ENCODE measurements around the gene S100A2. TPM values are rescaled to one million over a fixed set of nuclear protein-coding genes. Genes with fewer than 3 reads are reported as not detected.
A peak's percentile ranks its signal among the peaks of the same experiment; 100 is the strongest.

The S100A2 gene
- total RNA-seq, 1 experiment from 2014 or later: not detected

DNA sequence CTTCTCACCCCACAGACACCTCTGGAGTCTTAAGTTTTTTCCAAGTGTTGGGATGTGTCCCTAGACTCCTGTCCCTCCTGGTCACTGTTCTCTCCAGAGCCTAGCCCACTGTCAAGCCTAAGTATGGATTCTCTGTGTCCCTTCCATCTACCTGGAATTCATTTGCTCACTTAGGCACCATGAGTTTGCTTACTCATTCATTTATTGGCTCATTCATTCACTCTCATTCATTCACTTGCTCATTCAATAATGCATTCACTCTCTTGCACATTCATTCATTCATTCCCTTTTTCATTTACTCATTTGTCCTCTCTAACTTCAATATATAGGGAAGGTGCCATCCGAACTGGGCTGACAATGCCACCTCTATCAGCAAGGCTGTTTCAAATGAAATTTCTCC lies 45.7 kb upstream of the S100A2 start:
- no peaks in the 10 kb centered on the region for H4K20me1 ChIP-seq (ENCODE audit: insufficient read depth, low read depth, low read length)
- no peaks in the 10 kb centered on the region for H3K36me3 ChIP-seq (ENCODE audit: insufficient read depth, low read length)
- H3K9me2 ChIP-seq (replicated peaks; ENCODE audit: insufficient read depth, low read length): no peaks in the 10 kb centered on the region
- no peak overlapping the region for H3K9ac ChIP-seq (ENCODE audit: low read length)
- no peak overlapping the region for H3K4me2 ChIP-seq (ENCODE audit: low read depth, low read length, poor library complexity, severe bottlenecking)
- H2AFZ ChIP-seq (ENCODE audit: low read length): no peak overlapping the region
- H3K27me3 ChIP-seq (ENCODE audit: low read length): no peaks in the 10 kb centered on the region
- no peak overlapping the region for H3K4me3 ChIP-seq (ENCODE audit: low read length)
- H3K9me3 ChIP-seq (ENCODE audit: low read length): no peaks in the 10 kb centered on the region
- no peak overlapping the region for H3K27ac ChIP-seq (ENCODE audit: low read length)
- no peak for DNase-seq
- no peaks in the 10 kb centered on the region for H3K79me2 ChIP-seq (ENCODE audit: low read length)
- peaks cover 4% of the 10 kb centered on the region for H3K4me1 ChIP-seq (ENCODE audit: low read length)

- Histone ChIP-seq H2AFZ (ENCODE audit: low read length) (no peak overlapping the region), H3K9ac (ENCODE audit: low read length) (no peak overlapping the region)
- no peak for DNase-seq
These were observed 45.2 kb upstream of the S100A2 start for GRCh38 chr1:153610811-153611301.

GRCh38 chr1:153610334-153610733 lies 44.7 kb upstream of the S100A2 start:
- no peaks in the 10 kb centered on the region for H3K79me2 ChIP-seq (ENCODE audit: low read length)
- H3K4me1 ChIP-seq (ENCODE audit: low read length): peaks cover 4% of the 10 kb centered on the region
- H3K4me2 ChIP-seq (ENCODE audit: low read depth, low read length, poor library complexity, severe bottlenecking): no peak overlapping the region
- no peak overlapping the region for H3K9ac ChIP-seq (ENCODE audit: low read length)
- no peak overlapping the region for H3K27ac ChIP-seq (ENCODE audit: low read length)
- no peaks in the 10 kb centered on the region for H3K9me2 ChIP-seq (replicated peaks; ENCODE audit: insufficient read depth, low read length)
- H3K27me3 ChIP-seq (ENCODE audit: low read length): no peaks in the 10 kb centered on the region
- no peak for DNase-seq
- H3K4me3 ChIP-seq (ENCODE audit: low read length): no peak overlapping the region
- no peak overlapping the region for H2AFZ ChIP-seq (ENCODE audit: low read length)
- no peaks in the 10 kb centered on the region for H3K36me3 ChIP-seq (ENCODE audit: insufficient read depth, low read length)
- H3K9me3 ChIP-seq (ENCODE audit: low read length): no peaks in the 10 kb centered on the region
- no peaks in the 10 kb centered on the region for H4K20me1 ChIP-seq (ENCODE audit: insufficient read depth, low read depth, low read length)

More at GRCh38 chr1:153610811-153611301, 45.2 kb upstream of the S100A2 start:
- peaks cover 4% of the 10 kb centered on the region for H3K4me1 ChIP-seq (ENCODE audit: low read length)
- H3K9me2 ChIP-seq (replicated peaks; ENCODE audit: insufficient read depth, low read length): no peaks in the 10 kb centered on the region
- no peak overlapping the region for H3K4me2 ChIP-seq (ENCODE audit: low read depth, low read length, poor library complexity, severe bottlenecking)
- H4K20me1 ChIP-seq (ENCODE audit: insufficient read depth, low read depth, low read length): no peaks in the 10 kb centered on the region
- no peaks in the 10 kb centered on the region for H3K79me2 ChIP-seq (ENCODE audit: low read length)
- H3K36me3 ChIP-seq (ENCODE audit: insufficient read depth, low read length): no peaks in the 10 kb centered on the region
- H3K27ac ChIP-seq (ENCODE audit: low read length): no peak overlapping the region
- no peak overlapping the region for H3K4me3 ChIP-seq (ENCODE audit: low read length)
- no peaks in the 10 kb centered on the region for H3K27me3 ChIP-seq (ENCODE audit: low read length)
- H3K9me3 ChIP-seq (ENCODE audit: low read length): no peaks in the 10 kb centered on the region

DNA sequence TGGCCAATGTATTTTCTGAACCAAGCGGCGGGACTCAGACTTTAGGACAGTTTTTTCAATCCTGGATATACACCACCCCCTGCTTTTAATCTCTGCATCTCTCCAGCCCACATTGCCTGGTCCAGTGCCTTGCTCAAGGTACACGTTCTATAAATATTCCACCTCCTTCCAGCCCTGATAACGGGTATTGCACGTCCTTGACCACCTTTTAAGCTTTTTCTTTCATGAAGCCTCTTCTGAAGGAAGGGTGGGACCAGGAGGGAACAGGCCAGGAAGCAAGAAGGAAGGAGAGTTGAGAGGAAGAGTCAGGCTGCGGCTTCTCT lies 43.9 kb upstream of the S100A2 start:
- Histone ChIP-seq H3K4me1 (ENCODE audit: low read length) (peaks cover 4% of the 10 kb centered on the region), H3K36me3 (ENCODE audit: insufficient read depth, low read length) (no peaks in the 10 kb centered on the region), H3K4me2 (ENCODE audit: low read depth, low read length, poor library complexity, severe bottlenecking) (no peak overlapping the region), H3K79me2 (ENCODE audit: low read length) (no peaks in the 10 kb centered on the region), H3K27ac (ENCODE audit: low read length) (no peak overlapping the region), H4K20me1 (ENCODE audit: insufficient read depth, low read depth, low read length) (no peaks in the 10 kb centered on the region), H2AFZ (ENCODE audit: low read length) (no peak overlapping the region), H3K9me3 (ENCODE audit: low read length) (no peaks in the 10 kb centered on the region), H3K27me3 (ENCODE audit: low read length) (no peaks in the 10 kb centered on the region), H3K9me2 (replicated peaks; ENCODE audit: insufficient read depth, low read length) (no peaks in the 10 kb centered on the region), H3K4me3 (ENCODE audit: low read length) (no peak overlapping the region), H3K9ac (ENCODE audit: low read length) (no peak overlapping the region)
- DNase-seq: no peak

- H3K9me2 ChIP-seq (replicated peaks; ENCODE audit: insufficient read depth, low read length): no peaks in the 10 kb centered on the region
- no peak overlapping the region for H3K27ac ChIP-seq (ENCODE audit: low read length)
- no peaks in the 10 kb centered on the region for H4K20me1 ChIP-seq (ENCODE audit: insufficient read depth, low read depth, low read length)
- peaks cover 4% of the 10 kb centered on the region for H3K4me1 ChIP-seq (ENCODE audit: low read length)
- H3K36me3 ChIP-seq (ENCODE audit: insufficient read depth, low read length): no peaks in the 10 kb centered on the region
- H3K9me3 ChIP-seq (ENCODE audit: low read length): no peaks in the 10 kb centered on the region
- H3K4me2 ChIP-seq (ENCODE audit: low read depth, low read length, poor library complexity, severe bottlenecking): no peak overlapping the region
- H3K79me2 ChIP-seq (ENCODE audit: low read length): no peaks in the 10 kb centered on the region
- H2AFZ ChIP-seq (ENCODE audit: low read length): no peak overlapping the region
- H3K4me3 ChIP-seq (ENCODE audit: low read length): no peak overlapping the region
- no peak for DNase-seq
- no peak overlapping the region for H3K9ac ChIP-seq (ENCODE audit: low read length)
- H3K27me3 ChIP-seq (ENCODE audit: low read length): no peaks in the 10 kb centered on the region
These were observed 43.3 kb upstream of the S100A2 start for GRCh38 chr1:153608742-153609584.

DNA sequence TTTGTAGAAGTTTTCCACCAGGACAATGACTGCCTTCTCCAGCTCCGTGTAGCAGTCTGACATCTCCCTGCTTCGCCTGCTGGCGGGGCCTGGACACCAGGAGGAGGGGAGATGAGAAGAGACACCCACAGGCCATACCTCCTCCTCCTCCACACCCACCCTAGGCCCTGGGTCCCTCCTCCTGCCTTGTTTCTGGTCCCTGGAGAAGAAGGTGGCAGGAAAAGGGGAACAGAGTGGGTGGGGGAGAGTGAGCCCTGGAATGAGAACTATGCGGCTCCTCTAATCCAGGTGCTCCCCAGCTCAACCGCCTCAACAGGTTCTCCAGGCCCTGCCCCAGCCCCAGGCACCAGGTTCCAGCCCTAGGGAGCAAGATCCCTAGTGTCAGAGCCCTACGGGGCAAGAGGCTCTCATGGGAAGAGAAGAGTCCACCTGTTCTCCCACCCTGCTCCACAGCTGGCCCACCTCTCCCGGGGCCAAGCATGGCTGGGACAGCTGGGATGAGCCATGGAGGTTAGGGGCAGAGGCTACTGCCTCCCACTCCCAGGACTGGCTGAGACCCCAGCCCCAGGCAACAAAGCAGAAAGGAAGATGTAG lies 42.5 kb upstream of the S100A2 start:
- no peaks in the 10 kb centered on the region for H4K20me1 ChIP-seq (ENCODE audit: insufficient read depth, low read depth, low read length)
- no peaks in the 10 kb centered on the region for H3K36me3 ChIP-seq (ENCODE audit: insufficient read depth, low read length)
- H3K9me3 ChIP-seq (ENCODE audit: low read length): no peaks in the 10 kb centered on the region
- peaks cover 4% of the 10 kb centered on the region for H3K4me1 ChIP-seq (ENCODE audit: low read length)
- DNase-seq: no peak
- H3K9me2 ChIP-seq (replicated peaks; ENCODE audit: insufficient read depth, low read length): no peaks in the 10 kb centered on the region
- no peak overlapping the region for H2AFZ ChIP-seq (ENCODE audit: low read length)
- H3K4me3 ChIP-seq (ENCODE audit: low read length): no peak overlapping the region
- H3K9ac ChIP-seq (ENCODE audit: low read length): no peak overlapping the region
- H3K27me3 ChIP-seq (ENCODE audit: low read length): no peaks in the 10 kb centered on the region
- no peak overlapping the region for H3K4me2 ChIP-seq (ENCODE audit: low read depth, low read length, poor library complexity, severe bottlenecking)
- H3K79me2 ChIP-seq (ENCODE audit: low read length): no peaks in the 10 kb centered on the region
- H3K27ac ChIP-seq (ENCODE audit: low read length): no peak overlapping the region

DNA sequence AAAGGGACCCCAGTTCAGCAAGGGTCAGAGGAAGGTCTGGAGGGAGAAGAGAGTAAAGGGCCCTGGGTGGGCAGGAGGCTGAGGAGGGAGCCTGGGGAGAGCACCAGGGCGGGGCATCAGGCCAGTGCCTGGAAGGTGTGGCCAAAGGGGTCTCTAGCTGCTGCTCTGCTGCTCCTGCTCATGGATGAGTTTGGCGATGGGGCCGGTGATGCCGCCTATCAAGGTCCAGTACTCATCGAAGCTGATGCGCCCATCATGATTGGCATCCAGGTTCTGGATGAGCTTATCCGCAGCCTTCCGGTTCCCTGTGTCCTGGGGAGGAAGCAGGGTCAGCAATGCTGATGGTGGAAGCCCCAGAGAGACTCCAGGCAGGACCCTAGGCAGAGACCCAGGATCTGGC lies 41.7 kb upstream of the S100A2 start:
- no peak overlapping the region for H3K9ac ChIP-seq (ENCODE audit: low read length)
- H3K27ac ChIP-seq (ENCODE audit: low read length): no peak overlapping the region
- no peak for DNase-seq
- no peaks in the 10 kb centered on the region for H3K79me2 ChIP-seq (ENCODE audit: low read length)
- H3K9me2 ChIP-seq (replicated peaks; ENCODE audit: insufficient read depth, low read length): no peaks in the 10 kb centered on the region
- H3K4me3 ChIP-seq (ENCODE audit: low read length): no peak overlapping the region
- no peak overlapping the region for H2AFZ ChIP-seq (ENCODE audit: low read length)
- no peaks in the 10 kb centered on the region for H3K36me3 ChIP-seq (ENCODE audit: insufficient read depth, low read length)
- no peak overlapping the region for H3K4me2 ChIP-seq (ENCODE audit: low read depth, low read length, poor library complexity, severe bottlenecking)
- H3K27me3 ChIP-seq (ENCODE audit: low read length): no peaks in the 10 kb centered on the region
- H3K4me1 ChIP-seq (ENCODE audit: low read length): peaks cover 4% of the 10 kb centered on the region
- H3K9me3 ChIP-seq (ENCODE audit: low read length): no peaks in the 10 kb centered on the region
- no peaks in the 10 kb centered on the region for H4K20me1 ChIP-seq (ENCODE audit: insufficient read depth, low read depth, low read length)

DNA sequence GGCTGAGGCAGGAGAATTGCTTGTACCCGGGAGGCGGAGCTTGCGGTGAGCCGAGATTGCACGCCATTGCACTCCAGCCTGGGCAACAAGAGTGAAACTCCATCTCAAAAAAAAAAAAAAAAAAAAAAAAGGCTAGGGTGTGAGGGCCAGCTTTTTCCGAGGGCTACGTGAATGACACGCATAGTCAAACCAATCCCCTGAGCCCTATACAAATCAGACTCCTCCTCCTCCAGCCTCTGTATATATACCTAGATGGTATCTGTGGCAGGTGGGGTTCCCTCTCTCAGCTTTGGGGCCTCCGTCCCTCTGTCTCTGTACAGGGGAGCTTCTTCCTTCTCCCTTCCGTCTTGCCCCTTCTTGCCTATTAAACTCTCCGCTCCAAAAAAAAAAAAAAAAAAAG lies 40.5 kb upstream of the S100A2 start:
- Histone ChIP-seq H3K27ac (ENCODE audit: low read length) (no peak overlapping the region), H3K9me2 (replicated peaks; ENCODE audit: insufficient read depth, low read length) (no peaks in the 10 kb centered on the region), H3K27me3 (ENCODE audit: low read length) (no peaks in the 10 kb centered on the region), H3K4me3 (ENCODE audit: low read length) (no peak overlapping the region), H2AFZ (ENCODE audit: low read length) (no peak overlapping the region), H3K9me3 (ENCODE audit: low read length) (no peaks in the 10 kb centered on the region), H3K9ac (ENCODE audit: low read length) (no peak overlapping the region), H3K36me3 (ENCODE audit: insufficient read depth, low read length) (no peaks in the 10 kb centered on the region), H4K20me1 (ENCODE audit: insufficient read depth, low read depth, low read length) (no peaks in the 10 kb centered on the region), H3K4me2 (ENCODE audit: low read depth, low read length, poor library complexity, severe bottlenecking) (no peak overlapping the region), H3K79me2 (ENCODE audit: low read length) (no peaks in the 10 kb centered on the region), H3K4me1 (ENCODE audit: low read length) (peaks cover 4% of the 10 kb centered on the region)
- peak; percentile 61 for DNase-seq
